Measurements from ENCODE around the gene AACS.
"Not testable (repeated sequence)": the region's sequence is repeated elsewhere in the genome, so short reads cannot be mapped to it uniquely, and the experiment has no call there.

The AACS gene

GRCh38 chr12:125055591-125055990 lies 9.6 kb upstream of the AACS start:
- Histone ChIP-seq H3K4me1 (ENCODE audit: control insufficient read depth in 2 of 2, insufficient read depth in 2 of 2, low read length in 2 of 2) (no peaks in the 10 kb centered on the region), H3K36me3 (ENCODE audit: control insufficient read depth in 2 of 2, insufficient read depth in 2 of 2, low read length in 2 of 2) (no peaks in the 10 kb centered on the region), H3K4me3 (ENCODE audit: low read length in 2 of 2) (no peak overlapping the region), H3K9me3 (ENCODE audit: control insufficient read depth in 2 of 2, low read length in 2 of 2) (no peaks in the 10 kb centered on the region), H3K9ac (ENCODE audit: low read depth in 1 of 2, low read length in 2 of 2) (no peak overlapping the region), H3K27me3 (ENCODE audit: control insufficient read depth in 2 of 2, insufficient read depth in 2 of 2, low read length in 2 of 2) (no peaks in the 10 kb centered on the region), H3K27ac (ENCODE audit: low read depth in 2 of 2, low read length in 2 of 2) (no peak overlapping the region)

GRCh38 chr12:125056306-125056705 lies 8.9 kb upstream of the AACS start:
- H3K9me3 ChIP-seq (ENCODE audit: control insufficient read depth in 2 of 2, low read length in 2 of 2), result no peaks in the 10 kb centered on the region
- H3K27me3 ChIP-seq (ENCODE audit: control insufficient read depth in 2 of 2, insufficient read depth in 2 of 2, low read length in 2 of 2), result no peaks in the 10 kb centered on the region
- no peak overlapping the region for H3K27ac ChIP-seq (ENCODE audit: low read depth in 2 of 2, low read length in 2 of 2)
- no peak overlapping the region for H3K9ac ChIP-seq (ENCODE audit: low read depth in 1 of 2, low read length in 2 of 2)
- no peaks in the 10 kb centered on the region for H3K36me3 ChIP-seq (ENCODE audit: control insufficient read depth in 2 of 2, insufficient read depth in 2 of 2, low read length in 2 of 2)
- no peak overlapping the region for H3K4me3 ChIP-seq (ENCODE audit: low read length in 2 of 2)
- H3K4me1 ChIP-seq (ENCODE audit: control insufficient read depth in 2 of 2, insufficient read depth in 2 of 2, low read length in 2 of 2), result no peaks in the 10 kb centered on the region

- H3K27me3 ChIP-seq (ENCODE audit: control insufficient read depth in 2 of 2, insufficient read depth in 2 of 2, low read length in 2 of 2), result no peaks in the 10 kb centered on the region
- no peaks in the 10 kb centered on the region for H3K4me1 ChIP-seq (ENCODE audit: control insufficient read depth in 2 of 2, insufficient read depth in 2 of 2, low read length in 2 of 2)
- no peaks in the 10 kb centered on the region for H3K9me3 ChIP-seq (ENCODE audit: control insufficient read depth in 2 of 2, low read length in 2 of 2)
- H3K27ac ChIP-seq (ENCODE audit: low read depth in 2 of 2, low read length in 2 of 2), result no peak overlapping the region
- H3K4me3 ChIP-seq (ENCODE audit: low read length in 2 of 2), result no peak overlapping the region
- H3K36me3 ChIP-seq (ENCODE audit: control insufficient read depth in 2 of 2, insufficient read depth in 2 of 2, low read length in 2 of 2), result no peaks in the 10 kb centered on the region
- no peak overlapping the region for H3K9ac ChIP-seq (ENCODE audit: low read depth in 1 of 2, low read length in 2 of 2)
Measured at GRCh38 chr12:125057708-125058107, 7.5 kb upstream of the AACS start.

- Histone ChIP-seq H3K36me3 (ENCODE audit: control insufficient read depth in 2 of 2, insufficient read depth in 2 of 2, low read length in 2 of 2) (no peaks in the 10 kb centered on the region), H3K9me3 (ENCODE audit: control insufficient read depth in 2 of 2, low read length in 2 of 2) (no peaks in the 10 kb centered on the region), H3K4me3 (ENCODE audit: low read length in 2 of 2) (no peak overlapping the region), H3K4me1 (ENCODE audit: control insufficient read depth in 2 of 2, insufficient read depth in 2 of 2, low read length in 2 of 2) (peaks cover 8 to 12% of the 10 kb centered on the region in 2 donors), H3K27ac (ENCODE audit: low read depth in 2 of 2, low read length in 2 of 2) (no peak overlapping the region), H3K9ac (ENCODE audit: low read depth in 1 of 2, low read length in 2 of 2) (no peak overlapping the region), H3K27me3 (ENCODE audit: control insufficient read depth in 2 of 2, insufficient read depth in 2 of 2, low read length in 2 of 2) (no peaks in the 10 kb centered on the region)
Measured at GRCh38 chr12:125061229-125061628, 4.0 kb upstream of the AACS start.

- H3K27me3 ChIP-seq (ENCODE audit: control insufficient read depth in 2 of 2, insufficient read depth in 2 of 2, low read length in 2 of 2); H3K9me3 ChIP-seq (ENCODE audit: control insufficient read depth in 2 of 2, low read length in 2 of 2); H3K27ac ChIP-seq (ENCODE audit: low read depth in 2 of 2, low read length in 2 of 2); H3K9ac ChIP-seq (ENCODE audit: low read depth in 1 of 2, low read length in 2 of 2); H3K4me3 ChIP-seq (ENCODE audit: low read length in 2 of 2); H3K36me3 ChIP-seq (ENCODE audit: control insufficient read depth in 2 of 2, insufficient read depth in 2 of 2, low read length in 2 of 2): not testable (repeated sequence)
- peaks cover 8 to 13% of the 10 kb centered on the region in 2 donors for H3K4me1 ChIP-seq (ENCODE audit: control insufficient read depth in 2 of 2, insufficient read depth in 2 of 2, low read length in 2 of 2)
Measured at GRCh38 chr12:125063522-125063921, 1.7 kb upstream of the AACS start.

- Histone ChIP-seq H3K9ac (ENCODE audit: low read depth in 1 of 2, low read length in 2 of 2) (peak overlapping the region; percentile 47 to 49), H3K4me3 (ENCODE audit: low read length in 2 of 2) (peak overlapping the region; percentile 78), H3K27me3 (ENCODE audit: control insufficient read depth in 2 of 2, insufficient read depth in 2 of 2, low read length in 2 of 2) (no peaks in the 10 kb centered on the region), H3K4me1 (ENCODE audit: control insufficient read depth in 2 of 2, insufficient read depth in 2 of 2, low read length in 2 of 2) (peaks cover 8 to 13% of the 10 kb centered on the region in 2 donors), H3K27ac (ENCODE audit: low read depth in 2 of 2, low read length in 2 of 2) (no peak overlapping the region), H3K9me3 (ENCODE audit: control insufficient read depth in 2 of 2, low read length in 2 of 2) (no peaks in the 10 kb centered on the region), H3K36me3 (ENCODE audit: control insufficient read depth in 2 of 2, insufficient read depth in 2 of 2, low read length in 2 of 2) (no peaks in the 10 kb centered on the region)
Measured at GRCh38 chr12:125064492-125064891, 743 bp upstream of the AACS start.

- H3K9me3 ChIP-seq (ENCODE audit: control insufficient read depth in 2 of 2, low read length in 2 of 2), result no peaks in the 10 kb centered on the region
- peak overlapping the region in 1 of 2 donors; percentile 75 for H3K27ac ChIP-seq (ENCODE audit: low read depth in 2 of 2, low read length in 2 of 2)
- peaks cover 0 to 2% of the 10 kb centered on the region in 2 donors for H3K36me3 ChIP-seq (ENCODE audit: control insufficient read depth in 2 of 2, insufficient read depth in 2 of 2, low read length in 2 of 2)
- peak overlapping the region; percentile 78 to 86 for H3K4me3 ChIP-seq (ENCODE audit: low read length in 2 of 2)
- H3K4me1 ChIP-seq (ENCODE audit: control insufficient read depth in 2 of 2, insufficient read depth in 2 of 2, low read length in 2 of 2), result peaks cover 8 to 13% of the 10 kb centered on the region in 2 donors
- H3K9ac ChIP-seq (ENCODE audit: low read depth in 1 of 2, low read length in 2 of 2), result peak overlapping the region; percentile 77 to 78
- H3K27me3 ChIP-seq (ENCODE audit: control insufficient read depth in 2 of 2, insufficient read depth in 2 of 2, low read length in 2 of 2), result no peaks in the 10 kb centered on the region
Measured at GRCh38 chr12:125065919-125066570, 810 bp downstream of the AACS start.

GRCh38 chr12:125068391-125068790 lies 3.2 kb downstream of the AACS start:
- no peaks in the 10 kb centered on the region for H3K27me3 ChIP-seq (ENCODE audit: control insufficient read depth in 2 of 2, insufficient read depth in 2 of 2, low read length in 2 of 2)
- peaks cover 0 to 5% of the 10 kb centered on the region in 2 donors for H3K36me3 ChIP-seq (ENCODE audit: control insufficient read depth in 2 of 2, insufficient read depth in 2 of 2, low read length in 2 of 2)
- no peak overlapping the region for H3K9ac ChIP-seq (ENCODE audit: low read depth in 1 of 2, low read length in 2 of 2)
- H3K9me3 ChIP-seq (ENCODE audit: control insufficient read depth in 2 of 2, low read length in 2 of 2), result no peaks in the 10 kb centered on the region
- no peak overlapping the region for H3K27ac ChIP-seq (ENCODE audit: low read depth in 2 of 2, low read length in 2 of 2)
- no peak overlapping the region for H3K4me3 ChIP-seq (ENCODE audit: low read length in 2 of 2)
- H3K4me1 ChIP-seq (ENCODE audit: control insufficient read depth in 2 of 2, insufficient read depth in 2 of 2, low read length in 2 of 2), result peaks cover 8 to 13% of the 10 kb centered on the region in 2 donors

GRCh38 chr12:125069616-125070015 lies 4.4 kb downstream of the AACS start:
- H3K9me3 ChIP-seq (ENCODE audit: control insufficient read depth in 2 of 2, low read length in 2 of 2), result no peaks in the 10 kb centered on the region
- H3K4me1 ChIP-seq (ENCODE audit: control insufficient read depth in 2 of 2, insufficient read depth in 2 of 2, low read length in 2 of 2), result peaks cover 8 to 9% of the 10 kb centered on the region in 2 donors
- peaks cover 0 to 5% of the 10 kb centered on the region in 2 donors for H3K36me3 ChIP-seq (ENCODE audit: control insufficient read depth in 2 of 2, insufficient read depth in 2 of 2, low read length in 2 of 2)
- H3K27me3 ChIP-seq (ENCODE audit: control insufficient read depth in 2 of 2, insufficient read depth in 2 of 2, low read length in 2 of 2), result no peaks in the 10 kb centered on the region
- no peak overlapping the region for H3K27ac ChIP-seq (ENCODE audit: low read depth in 2 of 2, low read length in 2 of 2)
- no peak overlapping the region for H3K9ac ChIP-seq (ENCODE audit: low read depth in 1 of 2, low read length in 2 of 2)
- H3K4me3 ChIP-seq (ENCODE audit: low read length in 2 of 2), result no peak overlapping the region

- no peak overlapping the region for H3K4me3 ChIP-seq (ENCODE audit: low read length in 2 of 2)
- H3K27ac ChIP-seq (ENCODE audit: low read depth in 2 of 2, low read length in 2 of 2), result no peak overlapping the region
- H3K36me3 ChIP-seq (ENCODE audit: control insufficient read depth in 2 of 2, insufficient read depth in 2 of 2, low read length in 2 of 2), result peaks cover 0 to 5% of the 10 kb centered on the region in 2 donors
- no peaks in the 10 kb centered on the region for H3K9me3 ChIP-seq (ENCODE audit: control insufficient read depth in 2 of 2, low read length in 2 of 2)
- no peaks in the 10 kb centered on the region for H3K27me3 ChIP-seq (ENCODE audit: control insufficient read depth in 2 of 2, insufficient read depth in 2 of 2, low read length in 2 of 2)
- H3K9ac ChIP-seq (ENCODE audit: low read depth in 1 of 2, low read length in 2 of 2), result no peak overlapping the region
- H3K4me1 ChIP-seq (ENCODE audit: control insufficient read depth in 2 of 2, insufficient read depth in 2 of 2, low read length in 2 of 2), result peaks cover 6 to 8% of the 10 kb centered on the region in 2 donors
Measured at GRCh38 chr12:125070112-125070511, 4.9 kb downstream of the AACS start.

Data from mucosa of rectum (tissue), 2 donors.